GDM1 (cell line): ENCODE results near the gene CROCC2.

Experiments
- DNase-seq: peaks from one replicate; lab custom pipeline; 2025; lab: John Stamatoyannopoulos, UW

The CROCC2 gene

DNA sequence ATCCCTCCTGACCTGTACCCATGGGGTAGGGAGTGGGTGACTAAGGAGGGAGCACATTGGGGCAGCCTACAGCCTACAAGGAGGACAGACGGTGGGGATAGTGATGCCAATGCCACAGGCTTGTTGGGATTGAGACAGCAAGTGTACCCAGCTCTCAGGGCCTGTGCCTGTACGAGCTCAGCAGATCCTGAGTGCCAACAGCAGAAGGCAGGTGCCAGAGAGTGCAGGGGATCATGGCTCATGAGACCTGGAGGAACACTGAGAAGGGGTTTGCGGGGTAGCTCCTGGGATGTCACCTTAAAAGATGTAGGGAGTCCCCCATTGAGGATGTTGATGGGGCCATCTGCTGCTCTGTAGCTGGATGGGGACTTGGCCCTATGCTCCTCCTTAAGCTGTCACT lies 82.0 kb downstream of the CROCC2 start:
- no peak for DNase-seq

DNA sequence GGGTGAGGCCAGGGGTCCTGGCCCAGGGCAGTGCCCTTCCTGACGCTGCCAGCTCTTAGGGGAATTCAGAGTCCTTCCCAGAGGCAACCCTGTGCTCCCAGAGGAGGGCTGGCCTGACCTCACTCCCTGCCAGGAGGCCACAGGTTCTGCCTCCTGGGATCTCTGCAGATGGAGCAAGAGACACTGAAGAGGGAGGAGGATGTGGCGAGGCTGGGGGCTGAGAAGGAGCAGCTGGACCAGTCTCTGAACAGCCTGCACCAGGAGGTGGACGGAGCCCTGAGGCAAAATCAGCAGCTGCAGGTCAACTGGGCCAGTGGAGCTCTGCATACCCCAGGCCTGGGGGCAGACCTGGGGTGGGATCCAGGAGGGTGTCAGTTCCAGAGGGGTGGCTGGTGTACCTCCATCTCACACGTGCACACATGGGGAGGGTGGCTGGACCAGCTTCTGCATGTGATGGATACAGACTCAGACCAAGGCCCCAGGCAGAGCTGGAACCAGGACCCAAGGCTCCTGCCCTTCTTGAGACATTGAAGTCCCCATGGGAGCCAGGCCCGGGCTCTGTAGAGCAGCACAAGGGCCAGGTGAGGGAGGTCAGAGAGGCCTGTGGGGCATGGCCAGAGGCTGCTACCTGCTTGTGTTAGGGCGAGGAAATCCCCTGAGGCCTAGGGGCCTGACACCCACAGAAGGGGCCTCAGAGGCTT lies 82.6 kb downstream of the CROCC2 start:
- DNase-seq, result no peak

DNA sequence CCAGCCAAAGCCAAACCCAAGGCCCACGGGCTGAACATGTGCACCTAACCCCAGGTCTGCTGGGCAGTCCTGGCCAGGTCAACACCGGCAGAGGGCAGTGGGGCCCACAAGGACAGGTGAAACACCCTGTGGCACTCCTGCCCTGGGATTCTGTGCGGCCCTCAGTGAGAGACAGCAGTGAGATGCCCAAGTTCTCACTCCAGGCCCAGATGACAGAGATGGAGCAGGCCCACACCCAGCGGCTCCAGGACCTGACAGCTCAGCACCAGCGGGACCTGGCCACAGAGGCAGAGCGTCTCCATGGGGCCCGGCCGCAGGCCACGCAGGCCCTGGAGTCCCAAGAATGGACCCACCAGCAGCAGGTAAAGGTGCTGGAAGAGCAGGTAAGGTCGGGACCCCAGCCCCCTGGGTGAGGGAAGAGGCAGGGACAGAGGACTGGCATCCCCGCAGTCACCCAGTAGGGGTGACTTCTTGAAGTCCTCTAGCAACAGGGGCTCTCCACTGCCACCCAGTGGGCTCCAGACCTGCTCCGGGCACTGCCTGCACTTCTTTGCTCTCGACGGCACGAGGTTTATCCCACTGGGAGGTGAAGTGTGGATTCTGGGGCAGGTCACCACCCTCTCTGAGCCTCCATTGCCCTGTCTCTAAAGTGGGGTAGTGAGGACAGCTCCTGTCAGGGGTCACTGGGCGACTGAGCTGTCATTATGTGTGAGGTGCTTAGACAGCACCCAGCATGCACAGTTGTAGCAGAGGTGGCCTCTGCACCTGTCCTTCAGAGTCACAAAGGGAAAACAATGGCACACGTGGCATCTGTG lies 83.5 kb downstream of the CROCC2 start:
- no peak for DNase-seq

DNA sequence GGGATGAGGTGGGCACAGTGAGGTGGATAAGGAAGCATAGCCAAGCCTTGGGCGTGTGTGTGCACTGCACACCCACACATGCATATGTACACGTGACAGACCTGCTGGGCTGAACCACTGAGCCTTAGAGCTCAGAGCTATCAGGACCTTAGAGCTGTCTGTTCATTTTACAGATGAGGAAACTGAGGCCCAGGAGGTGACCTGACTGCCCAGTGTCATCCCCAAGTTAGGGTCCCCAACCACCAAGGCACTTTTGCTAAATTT lies 84.1 kb downstream of the CROCC2 start:
- no peak for DNase-seq

DNA sequence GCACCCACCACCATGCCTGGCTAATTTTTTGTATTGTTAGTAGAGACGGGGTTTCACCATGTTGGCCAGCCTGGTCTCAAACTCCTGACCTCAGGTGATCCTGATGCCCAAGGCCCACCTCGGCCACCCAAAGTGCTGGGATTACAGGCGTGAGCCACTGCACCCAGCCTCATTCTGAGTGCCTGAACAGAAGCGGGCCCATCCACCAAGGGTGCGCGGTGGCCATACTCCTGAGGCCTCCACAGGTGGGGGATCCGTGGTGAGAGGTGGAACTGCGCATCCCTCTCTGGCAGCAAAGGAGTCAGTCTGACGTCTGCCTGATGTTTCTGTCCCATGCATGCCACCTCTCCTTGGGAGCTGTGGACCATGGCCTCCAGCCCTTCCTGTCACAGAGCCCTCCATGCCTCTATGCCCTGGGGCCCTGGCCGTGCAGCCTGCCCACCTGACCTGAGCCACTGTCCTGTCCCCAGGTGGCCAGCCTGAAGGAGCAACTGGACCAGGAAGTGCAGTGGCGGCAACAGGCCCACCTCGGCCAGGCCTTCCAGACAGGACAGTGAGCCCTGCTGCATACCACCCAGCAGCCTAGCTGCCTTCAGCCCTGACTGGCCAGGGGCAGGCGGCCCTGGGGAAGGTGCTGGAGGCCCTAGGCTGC lies 84.7 kb downstream of the CROCC2 start:
- DNase-seq, result no peak

DNA sequence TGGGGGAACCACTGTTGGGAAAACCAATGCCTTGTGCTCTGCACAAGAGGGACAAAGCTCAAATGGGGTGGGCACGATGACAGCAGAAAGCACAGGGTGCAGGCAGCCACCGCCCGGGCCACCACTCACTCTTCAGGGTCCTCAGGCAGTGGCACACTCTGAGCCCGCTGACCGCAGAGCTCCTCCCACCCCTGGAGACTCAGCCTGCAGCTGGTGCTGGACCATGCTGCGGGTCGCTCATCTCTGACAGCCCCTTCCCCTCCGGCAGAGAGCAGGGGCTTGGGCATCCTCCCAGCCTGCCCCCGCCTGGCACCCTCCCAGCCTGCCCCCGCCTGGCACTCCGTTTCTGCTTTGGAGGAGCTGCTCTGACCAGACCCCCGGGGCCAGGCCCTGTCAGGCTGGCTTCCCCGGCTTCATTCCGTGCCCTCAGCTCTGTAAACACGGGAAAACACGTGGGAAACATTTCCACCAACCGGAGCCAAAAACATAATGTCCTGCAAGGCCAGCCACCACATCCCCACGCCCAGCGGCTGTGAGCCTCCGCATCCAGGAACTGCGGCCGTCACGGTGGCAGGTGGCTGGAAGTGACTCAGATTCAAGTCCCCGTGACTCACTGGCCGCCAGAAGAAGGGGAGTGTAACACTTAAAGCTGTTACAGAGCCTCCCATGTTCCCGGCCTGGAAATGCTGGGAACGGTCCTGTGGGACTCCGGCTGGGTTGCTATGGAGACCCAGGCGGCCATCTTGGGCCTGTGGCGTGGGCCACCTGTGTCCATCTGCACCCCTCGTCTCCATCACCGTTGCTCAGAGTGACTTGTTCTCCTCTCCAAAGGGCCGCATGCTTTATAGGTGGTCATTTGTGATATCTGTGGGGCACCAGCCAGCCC lies 85.5 kb downstream of the CROCC2 start:
- DNase-seq, result no peak

DNA sequence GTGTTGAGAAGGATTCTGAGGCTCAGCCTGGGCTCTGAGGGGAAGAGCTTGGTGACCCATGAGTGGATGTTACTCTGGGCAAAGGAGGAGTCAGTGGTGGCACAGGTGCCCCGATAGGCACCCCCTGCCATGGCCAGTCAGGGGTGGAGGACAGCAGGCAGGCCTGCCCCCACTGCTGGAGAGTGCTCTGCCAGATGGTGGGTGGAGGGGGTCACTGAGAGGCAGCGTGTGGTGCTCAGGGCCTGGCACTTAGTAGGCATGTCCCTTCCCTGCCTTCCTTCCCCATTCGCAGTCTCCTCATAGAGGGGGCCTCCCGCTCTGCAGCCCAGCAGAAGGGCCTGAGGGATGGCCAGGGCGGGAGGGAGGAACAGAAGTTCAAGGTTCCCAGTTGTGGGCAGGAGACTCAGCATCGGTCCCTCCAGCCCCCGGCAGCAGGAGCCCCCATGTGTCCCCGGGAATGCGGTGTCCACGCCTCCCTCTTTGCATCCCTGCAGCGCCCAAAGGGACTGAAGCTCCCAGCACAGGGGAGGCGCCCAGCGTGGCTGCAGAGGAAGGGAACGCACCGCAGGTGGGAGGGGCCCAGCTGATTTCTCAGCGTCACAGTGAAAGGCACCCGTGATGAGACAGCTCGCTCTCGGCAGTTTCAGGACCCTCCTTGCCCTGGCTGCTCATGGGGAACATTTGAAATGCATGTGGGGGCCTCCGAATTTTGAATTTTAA lies 86.6 kb downstream of the CROCC2 start:
- no peak for DNase-seq

DNA sequence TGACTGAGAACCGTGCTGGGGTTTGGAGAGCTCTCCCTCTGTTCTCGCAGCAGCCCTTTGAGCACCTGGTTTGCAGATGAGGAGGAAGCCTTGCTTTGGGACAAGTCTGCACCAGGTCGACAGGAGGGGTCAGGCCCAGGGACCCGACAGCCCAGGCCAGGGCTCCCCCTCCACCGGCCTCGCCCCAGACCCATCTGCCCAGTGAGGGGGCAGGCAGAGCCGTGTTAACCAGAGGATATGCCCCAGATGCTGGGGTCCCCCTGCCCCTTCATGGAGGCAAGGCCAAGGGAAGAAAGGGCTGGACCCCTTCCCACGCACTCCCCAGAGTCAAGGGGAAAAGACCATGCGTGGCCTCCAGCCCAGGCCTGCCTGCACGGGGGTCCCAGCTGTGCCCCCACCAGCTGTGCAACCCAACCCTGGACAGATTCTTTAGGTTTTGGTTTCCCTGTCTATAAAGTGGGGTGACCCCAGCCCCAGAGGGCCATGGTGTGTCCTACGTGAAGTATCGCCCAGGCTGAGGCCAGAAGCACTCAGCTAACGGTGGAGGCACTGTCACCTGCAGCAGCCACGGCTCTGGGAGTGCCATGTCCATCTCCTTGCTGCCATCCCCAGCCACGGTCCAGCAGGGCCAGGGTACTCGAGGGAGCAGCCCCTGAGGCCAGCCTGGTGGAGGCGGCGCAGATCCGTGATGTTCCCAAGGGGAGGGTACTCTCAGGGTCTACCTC lies 87.5 kb downstream of the CROCC2 start:
- no peak for DNase-seq

DNA sequence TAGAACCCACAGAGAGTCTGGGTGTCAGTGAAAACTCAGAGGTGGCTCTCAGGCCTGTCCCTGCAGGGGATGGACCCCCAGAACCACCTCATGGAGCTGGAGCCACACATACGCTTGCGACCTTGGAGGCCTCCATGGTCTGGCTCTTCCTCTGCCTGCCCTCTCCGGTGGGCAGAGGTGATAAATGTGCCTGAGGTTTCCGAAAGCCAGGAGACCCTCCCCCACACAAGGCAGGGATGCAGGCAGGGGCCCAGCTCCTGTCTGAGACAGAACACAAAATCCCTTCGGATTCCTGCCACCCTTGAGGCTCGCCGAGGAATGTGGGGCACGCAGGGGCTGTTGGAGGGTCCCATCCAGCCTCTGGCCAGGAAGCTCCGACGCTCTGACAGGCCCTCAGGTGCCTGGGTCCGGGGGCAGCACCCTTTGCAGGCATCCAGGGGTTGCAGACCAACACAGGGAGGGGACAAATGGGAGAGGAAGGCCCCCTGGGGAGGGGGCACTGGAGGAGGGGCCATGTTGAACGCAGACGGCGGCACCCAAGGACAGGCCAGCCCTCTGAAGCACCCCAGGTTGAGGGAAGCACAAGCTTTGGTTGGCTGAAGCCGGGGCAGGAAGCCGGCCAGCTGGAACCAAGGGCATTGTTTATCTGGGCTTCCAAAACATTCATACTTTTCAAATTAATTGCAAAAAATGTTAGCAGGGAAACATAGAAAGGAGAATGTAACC lies 88.2 kb downstream of the CROCC2 start:
- no peak for DNase-seq

DNA sequence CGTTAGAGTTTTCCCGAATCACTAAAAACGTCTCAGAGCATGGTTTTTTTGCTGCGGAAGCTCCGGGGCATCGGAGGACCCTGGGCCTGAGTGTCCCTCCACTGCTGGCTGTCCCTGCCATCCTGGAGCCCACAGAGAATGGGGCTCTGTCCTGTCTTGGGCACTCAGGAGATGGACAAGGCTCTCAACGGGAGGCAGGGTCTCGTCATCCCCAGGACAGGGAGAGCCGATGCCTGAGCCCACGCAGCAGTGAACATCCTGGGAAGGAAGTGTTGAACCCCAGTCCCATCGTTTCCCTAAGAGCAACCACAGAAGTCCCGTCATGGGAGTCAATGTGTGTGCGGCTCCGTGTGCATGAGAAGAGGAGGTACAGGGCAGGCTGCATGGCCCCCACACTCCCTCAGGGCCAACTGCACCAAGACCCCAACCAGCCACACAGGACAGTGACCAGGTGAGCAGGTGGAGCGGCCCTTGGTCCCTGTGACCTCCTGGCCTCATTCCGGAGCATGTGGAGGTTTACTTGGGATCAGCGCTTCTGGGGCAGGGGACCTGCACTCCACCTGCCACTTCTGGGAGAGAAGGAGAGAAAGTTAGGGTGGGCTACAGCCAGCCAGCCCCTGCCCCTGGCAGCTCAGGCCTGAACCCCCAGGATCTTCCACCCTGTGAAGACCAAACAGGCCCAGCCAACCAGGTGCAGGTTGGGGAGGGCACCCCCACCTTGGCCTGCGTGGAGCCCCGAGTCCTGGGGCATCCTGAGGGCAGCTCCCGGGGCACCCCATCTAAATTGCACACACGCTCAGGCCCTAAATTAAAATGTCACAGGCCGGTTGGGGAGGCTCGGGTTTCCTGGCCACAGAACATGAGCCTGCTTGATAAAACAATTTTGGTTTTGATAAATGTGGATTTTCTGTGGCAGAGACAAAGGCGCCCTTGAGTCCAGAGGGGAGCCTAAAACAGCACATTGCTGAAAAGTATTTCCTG lies 89.2 kb downstream of the CROCC2 start:
- no peak for DNase-seq

DNA sequence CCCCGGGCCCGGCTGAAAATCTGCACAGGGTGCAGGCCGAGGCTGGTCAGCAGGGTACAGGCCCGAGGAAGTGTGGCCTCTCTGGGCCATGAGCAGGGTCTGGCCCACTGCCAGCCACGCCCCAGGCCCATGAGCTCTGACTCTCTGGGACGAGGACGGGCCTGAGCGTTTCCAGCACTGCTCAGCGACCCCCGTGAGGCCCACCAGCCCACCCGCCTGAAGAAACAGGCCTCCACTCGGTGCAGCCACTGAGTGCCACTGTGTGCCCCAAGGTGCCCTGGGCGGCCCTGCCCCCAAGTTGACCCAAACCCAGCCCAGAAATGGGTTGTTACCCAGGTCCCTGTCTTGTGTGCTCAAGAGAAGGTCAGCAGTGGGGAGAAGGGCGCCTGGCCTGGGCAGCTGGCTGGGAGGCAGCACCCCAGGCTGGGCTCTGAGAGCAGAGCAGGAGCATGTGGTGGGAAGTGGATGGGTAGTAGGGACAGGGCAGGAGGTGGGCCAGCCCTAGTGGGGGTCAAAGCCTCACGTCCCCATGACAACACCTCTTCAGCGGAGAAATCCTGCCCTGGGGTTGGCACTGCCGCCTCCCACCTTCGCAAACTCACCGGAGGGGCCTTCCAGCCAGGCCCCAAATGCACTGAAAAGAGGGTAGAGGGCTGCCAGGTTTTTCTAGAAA lies 90.2 kb downstream of the CROCC2 start:
- no peak for DNase-seq

DNA sequence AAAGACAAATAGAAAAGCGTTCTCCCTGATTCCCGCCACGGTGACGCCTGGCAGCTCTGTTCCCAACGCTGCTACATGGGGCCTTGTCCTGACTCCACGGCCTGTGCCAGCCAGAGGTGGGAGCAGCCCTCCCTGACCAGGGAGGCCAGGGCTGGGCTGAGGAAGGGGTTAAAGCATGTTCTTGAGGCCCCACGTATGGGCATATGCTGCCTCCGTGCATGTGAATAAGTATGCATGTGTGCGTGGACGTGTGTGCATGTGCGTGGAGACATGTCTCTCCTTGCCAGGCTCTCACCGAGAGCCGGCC lies 90.7 kb downstream of the CROCC2 start:
- DNase-seq, result no peak

DNA sequence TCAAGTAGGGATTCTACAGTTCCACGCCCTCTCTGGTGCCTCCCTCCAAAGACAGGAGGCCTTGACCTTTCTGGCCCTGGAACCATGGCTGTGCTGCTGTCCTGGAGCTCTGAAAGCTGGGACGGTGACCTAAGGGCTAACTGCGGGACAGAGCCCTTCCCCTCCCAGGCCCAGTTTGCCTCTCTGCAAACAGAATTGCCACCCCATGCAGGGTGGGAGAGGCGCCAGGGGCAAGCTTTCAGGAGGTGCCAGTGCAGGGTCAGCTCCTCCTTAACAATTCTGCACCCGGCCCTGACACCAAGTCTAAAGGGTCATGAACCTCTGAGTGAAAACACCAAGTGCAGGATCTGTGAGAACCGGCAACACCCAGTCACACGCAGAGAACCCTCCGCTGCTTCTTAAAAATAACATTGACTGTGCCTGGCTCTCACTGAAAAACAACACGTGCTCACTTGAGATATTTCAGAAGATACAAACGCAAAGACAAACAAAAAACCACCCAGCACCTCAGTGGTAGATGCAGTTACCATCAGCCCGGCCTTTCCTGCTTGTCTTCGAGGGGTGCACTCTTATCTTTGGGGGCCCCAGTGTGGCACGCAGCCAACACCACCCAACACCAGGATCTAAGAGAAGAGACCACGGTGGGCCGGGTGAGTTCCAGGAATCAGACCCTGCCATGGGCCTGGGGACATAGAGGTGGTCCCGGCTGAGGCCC lies 91.2 kb downstream of the CROCC2 start:
- no peak for DNase-seq

DNA sequence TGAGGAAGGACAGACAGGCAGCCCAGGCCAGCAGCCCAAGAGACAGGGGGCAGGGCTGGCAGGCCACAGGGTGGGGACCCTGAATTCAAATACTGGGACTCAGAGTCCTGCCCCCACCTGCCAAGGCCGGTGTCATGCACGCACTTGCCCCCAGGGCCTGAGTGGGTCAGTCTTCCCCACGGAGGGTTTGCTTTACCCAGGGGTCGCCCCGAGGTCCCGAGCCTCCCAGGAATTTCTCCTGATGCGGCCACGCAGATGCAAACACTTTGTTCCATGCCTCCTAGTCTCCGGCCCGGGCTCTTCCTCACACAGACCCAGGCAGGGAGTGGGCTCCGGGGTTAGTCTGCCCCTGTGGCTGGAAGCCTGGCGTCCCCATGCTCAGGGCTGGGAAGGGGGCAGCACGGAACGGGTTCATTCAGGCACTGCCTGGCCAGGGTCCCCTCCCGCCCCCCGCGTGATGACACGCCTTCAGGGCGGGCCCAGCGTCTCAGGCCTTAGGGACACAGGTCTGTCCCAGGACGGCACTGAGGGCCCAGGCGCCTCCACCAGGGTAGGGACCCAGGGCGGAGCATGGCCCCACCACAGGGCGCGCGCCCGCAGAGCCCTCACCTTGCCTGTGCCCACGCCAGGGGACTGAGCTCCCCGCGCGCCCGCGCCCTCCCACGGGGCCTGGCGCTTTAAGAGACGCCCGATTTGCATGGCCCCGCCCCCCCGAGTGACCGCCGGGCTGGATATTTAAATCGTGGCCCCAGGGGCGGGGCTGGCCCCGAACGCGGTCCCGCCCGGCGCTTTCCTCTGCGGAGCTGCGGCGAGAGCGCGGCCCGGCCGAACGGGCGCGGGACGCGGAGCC lies 91.9 kb downstream of the CROCC2 start, which contains the start of gene SNED1:
Gene SNED1, plus strand, starts transcription at position 763 of the 850 bp plus-strand sequence. CDS start 220 bp downstream, outside the sequence.
- DNase-seq, result no peak

DNA sequence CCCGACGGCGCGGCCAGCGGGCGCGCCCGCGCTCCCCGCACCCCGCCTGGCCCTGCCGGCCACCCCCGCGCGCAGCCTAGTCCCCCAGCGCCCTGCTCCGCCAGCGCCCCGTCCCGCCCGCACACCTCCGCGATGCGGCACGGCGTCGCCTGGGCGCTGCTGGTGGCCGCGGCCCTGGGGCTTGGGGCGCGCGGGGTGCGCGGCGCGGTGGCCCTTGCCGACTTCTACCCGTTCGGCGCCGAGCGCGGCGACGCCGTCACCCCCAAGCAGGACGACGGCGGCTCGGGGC lies 92.5 kb downstream of the CROCC2 start:
- DNase-seq, result no peak

DNA sequence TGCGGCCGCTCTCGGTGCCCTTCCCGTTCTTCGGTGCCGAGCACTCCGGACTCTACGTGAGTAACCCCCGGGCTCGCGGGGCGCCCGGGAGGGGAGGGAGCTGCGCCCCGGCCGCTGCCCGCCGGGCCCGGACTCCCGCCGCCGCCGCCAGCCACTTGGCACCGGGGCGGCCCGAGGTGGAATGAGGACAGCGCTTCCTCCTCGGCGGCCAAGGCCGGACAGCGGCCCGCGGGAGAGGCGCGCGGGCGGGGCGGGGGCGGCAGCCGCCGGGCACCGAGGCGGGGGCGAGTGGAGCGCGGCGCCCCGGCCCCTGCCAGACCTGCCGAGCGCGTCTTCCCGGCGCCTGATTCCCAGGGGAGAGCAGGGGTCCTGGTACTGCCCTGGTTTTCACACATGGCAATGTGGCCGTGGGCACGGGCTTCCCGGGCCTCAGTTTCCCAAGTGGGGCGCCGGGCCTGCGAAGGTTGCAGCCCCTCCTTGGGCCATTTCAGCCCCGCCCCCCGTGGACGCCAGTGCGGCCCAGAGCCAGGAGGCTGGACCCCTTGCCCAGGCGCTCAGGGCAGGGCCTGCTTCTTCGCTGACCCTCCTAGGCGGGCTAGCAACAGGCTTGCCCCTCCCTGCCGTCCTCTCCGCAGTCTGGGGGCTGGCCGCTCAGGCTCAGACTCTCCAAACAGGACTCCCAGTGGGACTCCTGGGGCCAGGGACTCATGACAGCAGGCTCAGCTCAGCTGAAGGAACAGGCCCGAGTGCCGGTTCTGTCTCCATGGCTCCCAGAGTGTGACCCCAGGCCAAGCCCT lies 93.1 kb downstream of the CROCC2 start:
- no peak for DNase-seq
